ES-I3 (cell line): ENCODE results near the gene SLC30A4.

Experiments used
- H3K36me3 ChIP-seq: 2 replicates; pipeline ENCODE4 v1.6.1; 2013; ENCODE audit warnings: mild to moderate bottlenecking, low read length, control low read depth, moderate library complexity; ENCODE audit not compliant: insufficient read depth
- H3K4me1 ChIP-seq: 2 replicates; pipeline ENCODE4 v1.6.1; 2013; ENCODE audit warnings: mild to moderate bottlenecking, control low read depth, low read length; ENCODE audit not compliant: insufficient read depth
- H3K9ac ChIP-seq: 2 replicates; pipeline ENCODE4 v1.6.1; 2013; ENCODE audit warnings: low read depth, mild to moderate bottlenecking, low read length, moderate library complexity
- H3K9me3 ChIP-seq: 2 replicates; pipeline ENCODE4 v1.6.1; 2013; ENCODE audit warnings: mild to moderate bottlenecking, low read length, moderate library complexity; ENCODE audit not compliant: control insufficient read depth, insufficient read depth

The SLC30A4 gene

DNA sequence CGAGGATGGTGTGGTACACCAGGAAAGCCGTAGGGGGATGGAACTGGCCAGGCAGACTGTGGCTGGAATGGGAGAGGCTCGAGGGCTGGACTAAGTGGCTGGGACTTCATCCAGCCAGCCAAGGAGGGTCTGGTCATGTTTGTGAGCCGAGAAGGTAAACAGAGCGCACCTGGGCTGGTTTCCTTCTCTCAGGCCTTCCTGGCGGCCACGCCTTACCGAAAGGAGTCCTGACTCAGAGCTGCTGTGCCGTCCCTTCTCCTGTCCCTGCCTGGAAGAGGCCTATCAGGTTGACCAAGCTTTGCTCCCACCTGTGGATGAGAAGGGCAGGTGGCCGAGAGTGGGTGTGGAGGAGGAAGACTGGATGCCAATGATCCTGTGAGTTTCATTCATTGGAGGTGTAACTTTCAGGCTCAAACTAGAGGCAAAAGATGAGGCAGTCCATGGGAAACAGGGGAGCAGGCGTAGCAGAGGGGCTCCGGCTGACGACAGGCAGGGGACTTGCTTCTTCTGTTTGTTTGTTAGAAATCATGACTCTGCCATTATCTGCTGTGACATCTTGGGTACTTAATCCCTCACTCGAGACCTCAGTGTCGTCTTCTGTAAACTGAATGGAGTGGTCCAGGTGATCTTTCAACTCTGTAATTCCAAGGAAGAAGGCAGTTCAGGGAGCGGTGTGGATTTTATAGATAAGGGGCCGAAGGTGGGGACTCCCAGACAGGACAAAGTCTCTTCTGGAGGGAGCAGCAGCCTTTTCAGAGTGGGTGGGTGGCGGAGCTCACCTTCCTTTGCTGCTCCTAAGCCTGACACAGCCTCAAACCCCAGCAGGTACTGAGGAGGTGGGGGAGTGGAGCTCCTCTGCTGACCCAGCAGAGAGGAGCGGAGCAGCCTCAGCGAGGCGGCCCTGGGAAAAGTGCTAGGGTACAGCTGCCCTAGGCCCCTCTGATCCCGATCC, 72.4 kb downstream of the SLC30A4 start:
- no peak overlapping the region for H3K9ac ChIP-seq
- no peaks in the 10 kb centered on the region for H3K9me3 ChIP-seq
- H3K36me3 ChIP-seq = no peaks in the 10 kb centered on the region
- peaks cover 11% of the 10 kb centered on the region; the same call in 1 of the 2 replicates for H3K4me1 ChIP-seq

DNA sequence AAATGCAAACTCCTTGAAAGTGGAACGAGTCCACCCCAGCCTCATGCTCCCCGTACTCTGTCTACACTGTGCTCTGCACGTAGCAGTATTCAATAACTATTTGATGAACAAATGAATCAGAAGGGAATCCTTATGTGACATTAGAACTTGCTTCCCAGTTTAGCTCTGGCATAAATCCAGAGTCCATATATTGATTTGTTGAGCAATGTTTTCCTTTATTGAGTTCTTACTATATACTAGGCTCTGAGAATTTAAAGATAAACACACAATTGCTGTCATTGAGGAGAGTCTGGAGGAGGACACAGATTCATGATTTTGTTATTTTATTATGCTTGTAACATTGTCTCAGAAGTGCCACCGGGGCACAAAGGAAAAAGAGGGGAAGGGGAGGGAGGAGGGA, 73.2 kb downstream of the SLC30A4 start:
- Histone ChIP-seq H3K9ac (no peak overlapping the region), H3K4me1 (peaks cover 11% of the 10 kb centered on the region; the same call in 1 of the 2 replicates), H3K9me3 (no peaks in the 10 kb centered on the region)

GRCh38 chr15:45448066-45448915, 74.3 kb downstream of the SLC30A4 start:
- peaks cover 11% of the 10 kb centered on the region; the same call in 1 of the 2 replicates for H3K4me1 ChIP-seq
- H3K36me3 ChIP-seq = no peaks in the 10 kb centered on the region
- no peak overlapping the region for H3K9ac ChIP-seq
- H3K9me3 ChIP-seq = no peaks in the 10 kb centered on the region

More for the DNA sequence above, 73.2 kb downstream of the SLC30A4 start:
- no peaks in the 10 kb centered on the region for H3K36me3 ChIP-seq

DNA sequence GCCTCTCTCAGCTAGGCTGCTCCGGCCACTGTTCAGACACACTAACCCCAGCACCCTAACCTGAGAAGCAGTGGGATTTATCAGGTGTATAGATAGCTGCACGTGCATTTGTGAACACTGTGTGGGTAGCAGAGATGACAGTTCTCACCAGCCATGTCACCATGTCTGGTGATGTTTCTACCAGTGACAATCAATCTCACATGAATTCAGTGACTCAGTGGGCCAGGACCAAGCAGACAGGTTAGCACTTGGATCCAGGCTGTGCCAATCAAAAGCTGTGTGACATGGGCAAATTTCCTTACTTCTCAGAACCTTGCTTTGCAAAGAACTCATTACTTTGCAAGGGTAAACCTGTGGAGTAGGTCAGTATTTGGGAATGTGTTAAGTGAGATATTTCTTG, 78.9 kb downstream of the SLC30A4 start:
- peaks cover 14% of the 10 kb centered on the region; the same call in 1 of the 2 replicates for H3K4me1 ChIP-seq
- no peak overlapping the region for H3K9ac ChIP-seq
- no peaks in the 10 kb centered on the region for H3K36me3 ChIP-seq
- no peaks in the 10 kb centered on the region for H3K9me3 ChIP-seq

- Histone ChIP-seq H3K9ac (no peak overlapping the region), H3K36me3 (no peaks in the 10 kb centered on the region), H3K9me3 (no peaks in the 10 kb centered on the region), H3K4me1 (peaks cover 6% of the 10 kb centered on the region; the same call in 1 of the 2 replicates)
Measured at GRCh38 chr15:45442507-45443135, 79.9 kb downstream of the SLC30A4 start.

DNA sequence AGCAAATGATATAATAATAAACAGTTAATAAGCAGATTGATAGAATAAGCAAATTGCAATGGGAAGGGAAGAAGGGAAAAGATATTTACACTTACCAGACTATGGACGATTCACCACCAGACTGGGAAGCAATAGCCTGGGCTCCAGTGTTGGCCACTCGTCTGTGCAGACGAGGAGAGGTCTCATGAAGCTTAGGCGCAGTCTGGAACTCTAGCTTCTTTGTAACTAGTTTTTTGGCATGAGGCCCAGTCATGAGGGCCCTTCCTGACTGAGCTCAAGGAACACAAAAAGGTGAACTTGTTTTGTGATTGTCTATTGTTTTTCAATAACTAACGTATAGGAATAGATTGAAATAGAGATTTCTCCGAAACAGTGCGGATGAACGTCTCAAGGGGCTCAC, 80.9 kb downstream of the SLC30A4 start:
- H3K36me3 ChIP-seq = no peaks in the 10 kb centered on the region
- no peak overlapping the region for H3K9ac ChIP-seq
- no peaks in the 10 kb centered on the region for H3K9me3 ChIP-seq
- H3K4me1 ChIP-seq = peaks cover 6% of the 10 kb centered on the region; the same call in 1 of the 2 replicates

DNA sequence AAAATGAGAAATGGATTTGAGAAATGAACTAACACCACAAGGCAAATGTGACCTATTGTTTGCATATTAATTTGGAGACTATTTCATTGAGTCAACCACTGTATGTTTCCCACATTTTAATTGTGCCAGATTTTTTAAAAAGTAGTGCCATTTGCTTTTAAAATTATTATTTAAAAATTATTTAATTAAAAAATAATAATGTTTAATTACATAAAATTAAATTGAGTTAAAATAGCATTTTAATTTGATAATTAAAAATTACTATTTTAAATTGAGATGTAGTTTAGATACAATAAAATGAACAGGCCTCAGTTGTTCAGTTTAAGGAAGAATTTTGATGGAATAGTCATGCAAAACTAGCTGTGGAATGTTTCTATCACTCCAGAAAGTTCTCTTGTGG, 81.5 kb downstream of the SLC30A4 start:
- Histone ChIP-seq H3K9me3 (no peaks in the 10 kb centered on the region), H3K4me1 (peaks cover 6% of the 10 kb centered on the region; the same call in 1 of the 2 replicates), H3K9ac (no peak overlapping the region), H3K36me3 (no peaks in the 10 kb centered on the region)

- Histone ChIP-seq H3K4me1 (peaks cover 6% of the 10 kb centered on the region; the same call in 1 of the 2 replicates), H3K36me3 (no peaks in the 10 kb centered on the region)
Measured at GRCh38 chr15:45439521-45440260, 82.9 kb downstream of the SLC30A4 start.

GRCh38 chr15:45435124-45435903, 87.2 kb downstream of the SLC30A4 start:
- no peaks in the 10 kb centered on the region for H3K36me3 ChIP-seq
- H3K9me3 ChIP-seq = no peaks in the 10 kb centered on the region
- H3K4me1 ChIP-seq = no peaks in the 10 kb centered on the region
- no peak overlapping the region for H3K9ac ChIP-seq

More at GRCh38 chr15:45439521-45440260, 82.9 kb downstream of the SLC30A4 start:
- H3K9ac ChIP-seq = no peak overlapping the region
- no peaks in the 10 kb centered on the region for H3K9me3 ChIP-seq

DNA sequence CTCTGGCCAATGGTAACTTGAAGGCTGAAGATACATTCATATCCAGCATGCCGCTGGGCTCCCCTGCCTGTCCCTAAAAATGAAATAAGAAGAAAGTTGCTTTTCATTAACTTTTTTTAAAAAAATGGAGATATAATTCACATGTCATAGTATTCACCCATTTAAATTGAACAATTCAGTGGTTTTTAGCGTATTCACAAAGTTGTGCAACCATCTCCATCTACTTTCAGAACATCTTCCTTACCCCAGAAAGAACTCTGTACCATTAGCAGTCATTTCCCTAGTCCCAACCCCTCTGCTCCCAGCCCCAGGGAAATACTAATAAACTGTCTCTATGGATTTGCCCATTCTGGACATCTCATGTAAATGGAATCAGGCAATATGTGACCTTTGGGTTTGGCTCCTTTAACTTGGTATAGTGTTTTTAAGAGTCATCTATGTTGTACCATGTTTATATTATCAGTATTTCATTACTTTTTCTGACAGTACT, 88.4 kb downstream of the SLC30A4 start:
- Histone ChIP-seq H3K4me1 (no peaks in the 10 kb centered on the region), H3K9ac (no peak overlapping the region), H3K9me3 (no peaks in the 10 kb centered on the region), H3K36me3 (no peaks in the 10 kb centered on the region)

DNA sequence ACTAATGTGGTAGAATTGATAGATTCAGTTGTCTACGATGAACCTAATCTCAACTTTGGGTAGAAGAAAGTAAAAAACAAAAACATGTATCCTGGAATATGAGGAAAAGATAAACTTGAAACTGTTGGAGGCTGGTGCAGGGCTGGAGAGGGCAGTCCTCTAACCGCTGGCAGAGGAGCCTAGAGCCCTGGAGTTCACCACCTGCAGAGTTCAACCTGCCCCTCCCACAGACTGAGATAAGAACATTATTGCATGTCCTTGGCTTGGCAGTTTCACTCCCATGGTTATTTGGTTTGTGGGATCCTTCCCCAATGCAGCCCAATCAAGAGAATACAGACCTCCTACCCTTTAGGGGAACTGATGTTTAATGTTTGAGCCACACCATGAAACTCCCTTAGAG, 91.0 kb downstream of the SLC30A4 start:
- Histone ChIP-seq H3K9ac (no peak overlapping the region), H3K9me3 (no peaks in the 10 kb centered on the region), H3K4me1 (no peaks in the 10 kb centered on the region), H3K36me3 (no peaks in the 10 kb centered on the region)

DNA sequence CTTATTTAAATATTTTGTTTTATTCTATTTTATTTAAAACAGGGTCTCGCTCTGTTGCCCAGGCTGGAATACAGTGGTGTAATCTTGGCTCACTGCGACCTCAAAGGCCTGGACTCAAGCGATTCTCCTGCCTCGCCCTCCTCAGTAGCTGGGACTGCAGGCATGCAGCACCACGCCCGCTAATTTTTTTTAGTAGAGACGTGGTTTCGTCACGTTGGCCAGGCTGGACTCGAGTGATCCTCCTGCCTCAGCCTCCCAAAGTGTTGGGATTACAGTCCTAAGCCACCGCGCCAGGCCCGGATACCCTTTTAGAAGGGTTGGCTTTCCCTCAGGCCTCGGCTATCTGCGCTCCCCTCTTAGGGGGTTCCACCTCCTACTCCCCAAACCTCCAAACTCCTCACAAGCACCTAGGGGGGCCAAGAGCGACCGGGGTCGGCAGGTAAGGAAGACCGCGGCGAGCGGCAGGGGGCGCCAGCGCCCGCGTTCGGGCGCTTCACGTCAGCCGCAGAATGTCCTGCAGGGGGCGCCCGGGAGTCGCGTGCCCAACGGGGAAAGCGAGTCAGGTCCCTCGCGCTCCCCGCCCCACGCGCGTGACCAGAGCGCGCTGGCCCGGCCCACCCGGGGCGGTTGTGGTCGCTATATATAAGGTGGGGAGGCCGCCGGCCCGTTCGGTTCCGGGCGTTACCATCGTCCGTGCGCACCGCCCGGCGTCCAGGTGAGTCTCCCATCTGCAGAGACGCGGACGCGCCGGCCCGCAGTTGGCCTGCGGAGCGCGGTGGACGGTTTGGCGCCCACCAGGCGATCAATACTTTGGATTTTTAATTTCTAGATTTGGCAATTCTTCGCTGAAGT, 92.4 kb downstream of the SLC30A4 start:
- H3K4me1 ChIP-seq = no peaks in the 10 kb centered on the region
- H3K36me3 ChIP-seq = no peaks in the 10 kb centered on the region
- peak overlapping the region; percentile 45; the same call in 1 of the 2 replicates for H3K9ac ChIP-seq

More for the DNA sequence above, 92.4 kb downstream of the SLC30A4 start:
- no peaks in the 10 kb centered on the region for H3K9me3 ChIP-seq
